Frontal cortex (tissue), 4 donors: ENCODE measurements around the gene DGKZ. TPM values are rescaled to one million over a fixed set of nuclear protein-coding genes. Genes with fewer than 3 reads are reported as not detected.

ENCODE experiments used
- DNase-seq, 2 donors: peaks; one replicate each; pipeline ENCODE4 v3.0.0; 2012; ENCODE audit warnings: low spot score in 2 of 2
- FAIRE-seq: peaks from 2 replicates; lab custom pipeline; 2012; peaks lifted over from hg19 to GRCh38; lab: Jason Lieb, UNC
- total RNA-seq: library from RNA; depleted of rRNA; stranded (reverse); fragments of >200 nt; gene quantifications from one replicate; pipeline ENCODE4 v1.2.3, GENCODE V29; 2014
- donor health status: control.
- donor health status: control.
- donor health status: control.

Gene DGKZ
- total RNA-seq, 1 donor from 2014 or later: 43.2 TPM

GRCh38 chr11:46343520-46343919, 3.7 kb upstream of the DGKZ start:
- DNase-seq (no peak), FAIRE-seq (no peak)

GRCh38 chr11:46345131-46345597, 2.1 kb upstream of the DGKZ start:
- FAIRE-seq (no peak), DNase-seq (no peak)

- DNase-seq (no peak), FAIRE-seq (no peak)
These were observed 1.3 kb upstream of the DGKZ start for GRCh38 chr11:46345881-46346484.

GRCh38 chr11:46347637-46348311, 511 bp downstream of the DGKZ start:
- DNase-seq: no peak
- no peak for FAIRE-seq

GRCh38 chr11:46348566-46349401, 1.5 kb downstream of the DGKZ start:
- DNase-seq (no peak), FAIRE-seq (no peak)

GRCh38 chr11:46350695-46351094, 3.4 kb downstream of the DGKZ start:
- DNase-seq: no peak
- FAIRE-seq: no peak

GRCh38 chr11:46351148-46351547, 3.9 kb downstream of the DGKZ start:
- FAIRE-seq: no peak
- DNase-seq: no peak

GRCh38 chr11:46351606-46352005, 4.3 kb downstream of the DGKZ start:
- DNase-seq (no peak), FAIRE-seq (no peak)

- DNase-seq (peak in 1 of 2 donors; percentile 62), FAIRE-seq (no peak)
These were observed 5.0 kb downstream of the DGKZ start for GRCh38 chr11:46352063-46352841.

GRCh38 chr11:46353698-46354097, 6.4 kb downstream of the DGKZ start:
- no peak for DNase-seq
- FAIRE-seq: no peak

- DNase-seq: no peak
- no peak for FAIRE-seq
These were observed 9.7 kb downstream of the DGKZ start for GRCh38 chr11:46356924-46357482.

GRCh38 chr11:46357483-46357936, 10.2 kb downstream of the DGKZ start:
- DNase-seq: no peak
- FAIRE-seq: no peak

- no peak for FAIRE-seq
- no peak for DNase-seq
These were observed 12.7 kb downstream of the DGKZ start for GRCh38 chr11:46359953-46360352.

GRCh38 chr11:46360878-46361277, 13.6 kb downstream of the DGKZ start:
- no peak for FAIRE-seq

GRCh38 chr11:46361283-46362155, 14.3 kb downstream of the DGKZ start:
- DNase-seq (peak in 1 of 2 donors; percentile 80), FAIRE-seq (no peak)

More at GRCh38 chr11:46360878-46361277, 13.6 kb downstream of the DGKZ start:
- no peak for DNase-seq

GRCh38 chr11:46362156-46363030, 15.1 kb downstream of the DGKZ start:
- DNase-seq (no peak), FAIRE-seq (no peak)

- FAIRE-seq (no peak), DNase-seq (peak in 1 of 2 donors; percentile 71)
These were observed 15.8 kb downstream of the DGKZ start for GRCh38 chr11:46363031-46363407.
